KOPT-K1 (cell line): ENCODE measurements around the gene DNPEP.

ENCODE experiments used
- H3K27ac ChIP-seq: fragments of 200-600 bp; sonication (generic); 2 replicates; pipeline ENCODE4 v1.5.1; 2016; ENCODE audit warnings: antibody characterized with exemption, mild to moderate bottlenecking, low read depth, low read length; ENCODE audit not compliant: poor library complexity, severe bottlenecking
- H3K36me3 ChIP-seq: fragments of 200-600 bp; sonication (generic); 2 replicates; pipeline ENCODE4 v1.5.1; 2017; ENCODE audit warnings: antibody characterized with exemption, mild to moderate bottlenecking, low read length, moderate library complexity; ENCODE audit not compliant: insufficient read depth
- H3K9me3 ChIP-seq: fragments of 200-600 bp; sonication (generic); 2 replicates; pipeline ENCODE4 v1.5.1; 2017; ENCODE audit warnings: antibody characterized with exemption, low read length, mild to moderate bottlenecking; ENCODE audit not compliant: insufficient read depth, poor library complexity, severe bottlenecking

DNPEP gene

DNA sequence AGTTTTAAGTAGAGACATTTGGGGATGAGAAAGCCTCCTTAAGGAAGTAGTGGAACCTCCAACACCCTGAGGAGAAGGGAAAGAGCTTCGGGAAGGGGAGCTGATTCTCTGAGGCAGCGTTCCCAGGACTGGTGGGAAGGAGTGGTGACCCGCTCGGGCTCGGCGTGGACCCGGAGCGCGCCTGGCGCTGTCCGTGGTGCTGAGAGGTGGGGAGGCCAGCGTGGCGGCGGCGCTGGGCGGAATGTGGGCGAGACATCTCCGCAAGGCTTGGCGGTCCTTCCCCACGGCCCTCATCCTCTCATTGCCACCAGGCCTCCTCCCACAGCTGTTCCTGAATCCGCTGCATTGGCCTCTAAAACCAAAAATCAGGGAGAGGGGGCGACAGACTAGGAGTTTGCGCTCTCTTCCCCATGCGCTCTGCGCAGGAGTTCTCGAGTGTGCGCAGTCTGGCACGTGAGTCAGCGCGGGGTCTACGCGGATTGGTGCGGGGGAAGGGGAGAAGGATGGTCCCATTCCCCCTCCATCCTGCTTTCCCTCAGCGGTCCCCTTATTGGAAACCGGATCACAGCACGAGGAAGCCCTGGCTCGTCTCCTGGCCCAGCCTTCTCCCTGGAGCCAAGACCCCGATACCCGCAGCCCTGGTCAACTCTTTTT lies 56.0 kb downstream of the DNPEP start:
- Histone ChIP-seq H3K36me3 (no peaks in the 10 kb centered on the region), H3K9me3 (peaks cover 13% of the 10 kb centered on the region), H3K27ac (no peak overlapping the region)

DNA sequence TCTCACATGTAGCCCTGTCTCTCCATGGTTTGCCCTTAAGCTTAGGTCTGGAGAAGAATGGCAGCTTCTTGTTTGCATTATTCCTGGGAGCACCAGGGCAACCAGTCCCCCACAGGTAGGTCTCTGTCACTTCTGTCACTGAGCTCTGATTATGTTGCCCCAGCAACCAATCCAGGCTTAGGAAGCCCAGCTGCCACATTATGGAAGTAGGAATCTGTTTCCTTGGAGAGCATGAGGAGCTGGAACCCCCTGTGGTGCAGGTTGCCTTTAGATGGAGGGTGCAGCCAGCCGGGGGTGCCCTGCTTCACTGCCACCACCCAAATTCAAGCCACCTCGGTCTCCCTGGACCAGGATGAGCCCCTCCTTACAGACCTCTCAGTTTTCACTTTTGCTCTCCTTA lies 60.0 kb downstream of the DNPEP start:
- no peaks in the 10 kb centered on the region for H3K36me3 ChIP-seq
- no peaks in the 10 kb centered on the region for H3K9me3 ChIP-seq
- no peak overlapping the region for H3K27ac ChIP-seq

DNA sequence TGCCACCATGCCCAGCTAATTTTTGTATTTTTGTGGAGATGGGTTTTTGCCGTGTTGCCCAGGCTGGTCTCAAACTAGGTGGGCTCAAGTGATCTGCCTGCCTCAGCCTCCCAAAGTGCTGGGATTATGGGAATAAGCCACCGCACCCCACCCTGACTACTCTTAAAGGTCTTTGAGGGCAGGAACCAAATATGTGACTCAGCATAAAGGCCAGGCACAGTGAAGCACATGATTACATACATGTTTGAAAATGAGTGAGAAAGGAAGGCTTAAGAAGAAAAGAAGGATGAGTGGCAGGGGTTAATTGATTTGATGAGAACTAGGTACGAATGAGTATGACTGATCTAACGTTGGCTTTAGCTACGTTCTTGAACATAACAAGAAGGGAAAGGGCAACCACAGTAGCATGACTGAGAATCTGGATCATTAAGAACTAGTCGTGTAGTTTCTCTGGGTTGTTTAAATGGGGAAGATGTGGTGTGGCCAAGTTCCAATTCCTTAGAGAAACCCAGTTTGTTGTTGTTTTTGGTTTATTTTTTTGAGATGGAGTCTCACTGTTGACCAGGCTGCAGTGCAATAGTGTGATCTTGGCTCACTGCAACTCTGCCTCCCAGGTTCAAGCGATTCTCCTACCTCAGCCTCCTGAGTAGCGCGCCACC lies 61.9 kb downstream of the DNPEP start:
- no peak overlapping the region for H3K27ac ChIP-seq
- no peaks in the 10 kb centered on the region for H3K36me3 ChIP-seq
- H3K9me3 ChIP-seq, result no peaks in the 10 kb centered on the region

DNA sequence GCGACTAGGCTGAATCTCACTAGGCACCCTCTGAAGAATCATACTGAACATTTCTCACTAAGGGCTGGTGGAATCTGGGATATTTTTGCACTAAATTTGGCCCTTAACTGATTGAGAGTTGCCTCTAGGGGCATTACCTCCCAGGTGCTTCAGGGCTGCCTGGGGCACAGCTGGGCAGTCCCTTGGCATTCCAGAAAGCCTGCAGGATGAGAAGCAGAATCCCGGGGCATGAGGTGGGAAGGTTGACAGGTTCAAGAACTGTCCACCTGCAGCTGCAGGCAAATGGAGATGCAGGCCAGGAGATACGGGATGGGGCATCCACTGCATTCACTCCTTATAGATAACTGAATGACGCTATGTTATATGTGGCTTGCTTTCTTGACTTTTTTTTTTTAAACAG lies 62.6 kb downstream of the DNPEP start:
- no peaks in the 10 kb centered on the region for H3K36me3 ChIP-seq

DNA sequence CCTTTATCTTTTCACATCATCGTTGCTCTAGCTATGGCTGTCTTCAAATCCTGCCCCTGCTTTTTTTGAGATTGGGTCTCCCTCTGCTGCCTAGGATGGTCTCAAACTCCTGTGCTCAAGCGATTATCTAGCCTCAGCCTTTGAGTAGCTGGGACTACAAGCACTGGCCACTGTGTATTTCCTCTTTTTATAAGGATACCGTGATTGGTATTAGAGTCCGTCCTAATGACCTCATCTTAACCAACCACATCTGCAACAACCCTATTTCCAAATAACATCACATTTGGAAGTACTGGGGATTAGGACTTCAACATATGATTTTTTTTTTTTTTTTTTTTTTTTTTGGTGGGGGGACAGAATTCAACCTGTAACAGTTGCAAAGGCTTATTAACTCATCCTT lies 64.3 kb downstream of the DNPEP start:
- no peak overlapping the region for H3K27ac ChIP-seq
- H3K36me3 ChIP-seq, result no peaks in the 10 kb centered on the region
- no peaks in the 10 kb centered on the region for H3K9me3 ChIP-seq

More for the DNA sequence above, 62.6 kb downstream of the DNPEP start:
- no peak overlapping the region for H3K27ac ChIP-seq
- no peaks in the 10 kb centered on the region for H3K9me3 ChIP-seq
